HG02798 (cell line): ENCODE data around the gene ZBTB17.
"Not testable (repeated sequence)": the region's sequence is repeated elsewhere in the genome, so short reads cannot be mapped to it uniquely, and the experiment has no call there.

ENCODE experiments used
- ATAC-seq: cut with Tn5 transposase; IDR thresholded peaks from one replicate; pipeline ENCODE4 v1.9.1; 2021; ENCODE audit warnings: mild to moderate bottlenecking; ENCODE audit not compliant: unreplicated experiment, poor library complexity

Gene ZBTB17

GRCh38 chr1:15975805-15976680 lies at the start of gene ZBTB17:
Gene ZBTB17, minus strand, starts transcription at chr1:15976101. Its CDS starts 27,606 bp downstream, at chr1:15948495.
- ATAC-seq = peak; percentile 86

- no peak for ATAC-seq
These were observed 47.3 kb upstream of the ZBTB17 start for GRCh38 chr1:16023050-16023653.

GRCh38 chr1:16022393-16022792 lies 46.5 kb upstream of the ZBTB17 start:
- no peak for ATAC-seq

- ATAC-seq = no peak
These were observed 45.8 kb upstream of the ZBTB17 start, which contains the start of gene CLCNKA for GRCh38 chr1:16021681-16022080. Gene CLCNKA, plus strand, starts transcription at chr1:16022036. Its CDS starts 584 bp downstream, at chr1:16022620.

GRCh38 chr1:16020878-16021277 lies 45.0 kb upstream of the ZBTB17 start:
- ATAC-seq = not testable (repeated sequence)

- no peak for ATAC-seq
These were observed 44.4 kb upstream of the ZBTB17 start for GRCh38 chr1:16020325-16020724.

GRCh38 chr1:16019644-16020277 lies 43.9 kb upstream of the ZBTB17 start:
- ATAC-seq = no peak

GRCh38 chr1:16018749-16019643 lies 43.1 kb upstream of the ZBTB17 start:
- no peak for ATAC-seq

- ATAC-seq = no peak
These were observed 42.4 kb upstream of the ZBTB17 start for GRCh38 chr1:16018308-16018707.

GRCh38 chr1:16017461-16018303 lies 41.8 kb upstream of the ZBTB17 start, which contains the start of gene HSPB7:
Gene HSPB7, minus strand, starts transcription at chr1:16018043. Its CDS starts 80 bp downstream, at chr1:16017963.
- no peak for ATAC-seq

- ATAC-seq = no peak
These were observed 41.2 kb upstream of the ZBTB17 start for GRCh38 chr1:16017076-16017460.

- no peak for ATAC-seq
These were observed 40.3 kb upstream of the ZBTB17 start for GRCh38 chr1:16015960-16016901.

GRCh38 chr1:16015491-16015890 lies 39.6 kb upstream of the ZBTB17 start:
- ATAC-seq = no peak

GRCh38 chr1:16014509-16015482 lies 38.9 kb upstream of the ZBTB17 start:
- ATAC-seq = no peak

- no peak for ATAC-seq
These were observed 38.0 kb upstream of the ZBTB17 start for GRCh38 chr1:16013908-16014258.

- ATAC-seq = no peak
These were observed 37.5 kb upstream of the ZBTB17 start for GRCh38 chr1:16013220-16013907.
